PC-9 (cell line): ENCODE data around the gene FNDC4. TPM values are rescaled to one million over a fixed set of nuclear protein-coding genes. Genes with fewer than 3 reads are reported as not detected.

Experiments
- BruUV-seq: library from RNA; stranded (reverse); fragments of 400-500 nt; replicated peaks from 2 replicates; lab custom pipeline; 2021; lab: Mats Ljungman, UMichigan
- CTCF ChIA-PET: fragments of 300-600 bp; sonication (Branson Sonifier 250); formaldehyde crosslinking; loops from one replicate; lab custom pipeline; 2022; ENCODE audit warnings: antibody characterized with exemption; lab: Charles Lee
- POLR2A ChIA-PET: fragments of 300-600 bp; sonication (Branson Sonifier 250); formaldehyde crosslinking; loops from one replicate; lab custom pipeline; 2022; ENCODE audit warnings: antibody characterized with exemption; ENCODE audit not compliant: unreplicated experiment; lab: Charles Lee
- DNase-seq, 2 experiments: peaks; one replicate each; pipeline versions ENCODE4 v3.0.0 to v3.0.0-alpha.2; 2015 to 2022; ENCODE audit warnings: mixed read lengths in 1 of 2
- H2AFZ ChIP-seq: fragments of 200-600 bp; sonication (generic); 2 replicates; pipeline ENCODE4 v1.8.1; 2017; ENCODE audit warnings: antibody characterized with exemption
- H3F3A ChIP-seq: fragments of 200-600 bp; sonication (generic); 2 replicates; pipeline ENCODE4 v1.8.1; 2017; ENCODE audit warnings: antibody characterized with exemption, mild to moderate bottlenecking, low read depth; ENCODE audit not compliant: insufficient read depth
- H3K27ac ChIP-seq: fragments of 200-600 bp; sonication (generic); 2 replicates; pipeline ENCODE4 v1.6.1; 2016; ENCODE audit warnings: mixed run types
- H3K27me3 ChIP-seq: fragments of 200-600 bp; sonication (generic); 2 replicates; pipeline ENCODE4 v1.6.1; 2016; ENCODE audit warnings: low read depth, mixed run types; ENCODE audit not compliant: insufficient read depth
- H3K36me3 ChIP-seq: fragments of 200-600 bp; sonication (generic); 2 replicates; pipeline ENCODE4 v1.6.1; 2016; ENCODE audit warnings: low read depth, mixed run types
- H3K4me1 ChIP-seq: fragments of 200-600 bp; sonication (generic); replicated peaks from 2 replicates; pipeline ENCODE4 v1.6.1; 2016; ENCODE audit warnings: mixed run types; ENCODE audit not compliant: insufficient read depth
- H3K4me2 ChIP-seq: fragments of 200-600 bp; sonication (generic); 2 replicates; pipeline ENCODE4 v1.6.1; 2017; ENCODE audit warnings: mixed run types
- H3K4me3 ChIP-seq: fragments of 200-600 bp; sonication (generic); 2 replicates; pipeline ENCODE4 v1.6.1; 2016; ENCODE audit warnings: mixed run types
- H3K79me2 ChIP-seq: fragments of 200-600 bp; sonication (generic); 2 replicates; pipeline ENCODE4 v1.6.1; 2017; ENCODE audit warnings: low read depth, mixed run types
- H3K9me2 ChIP-seq: fragments of 200-600 bp; sonication (generic); 2 replicates; pipeline ENCODE4 v1.8.1; 2017; ENCODE audit warnings: mild to moderate bottlenecking; ENCODE audit not compliant: insufficient read depth
- H3K9me3 ChIP-seq: fragments of 200-600 bp; sonication (generic); 2 replicates; pipeline ENCODE4 v1.8.1; 2016; ENCODE audit warnings: low read depth; ENCODE audit not compliant: insufficient read depth
- H4K20me1 ChIP-seq: fragments of 200-600 bp; sonication (generic); 2 replicates; pipeline ENCODE4 v1.8.1; 2017; ENCODE audit not compliant: insufficient read depth
- CTCF ChIP-seq: fragments of 200-600 bp; sonication (generic); conservative IDR thresholded peaks from 2 replicates; pipeline ENCODE4 v1.6.1; 2017; ENCODE audit warnings: mixed run types, antibody characterized with exemption, mild to moderate bottlenecking, moderate library complexity
- EZH2 ChIP-seq: fragments of 200-600 bp; sonication (generic); IDR thresholded peaks from 2 replicates; pipeline ENCODE4 v1.8.0; 2017; ENCODE audit warnings: antibody characterized with exemption, low read depth
- intact Hi-C: fragments of 100-400 bp; cut with micrococcal nuclease; formaldehyde crosslinking; loops from one replicate; pipeline ENCODE4 v1.10.0; 2022; ENCODE audit not compliant: unreplicated experiment
- total RNA-seq: library from RNA; stranded (reverse); gene quantifications from 2 replicates; pipeline ENCODE4 v1.2.3, GENCODE V29; 2021

FNDC4 gene
- total RNA-seq, 1 experiment from 2014 or later: 5.3 TPM

- CTCF ChIA-PET: no interaction called here
- no peak for TF ChIP-seq CTCF
- no peak for TF ChIP-seq EZH2
- no peaks in the 10 kb centered on the region for H3K9me2 ChIP-seq
Measured at GRCh38 chr2:27498975-27499374, 4.0 kb upstream of the FNDC4 start.

GRCh38 chr2:27497288-27497627, 2.3 kb upstream of the FNDC4 start:
- no TSS peak for BruUV-seq
- Histone ChIP-seq H3K4me2 (peak overlapping the region; percentile 22), H3K79me2 (no peaks in the 10 kb centered on the region), H3K9me2 (no peaks in the 10 kb centered on the region), H3K4me1 (peaks cover 25% of the 10 kb centered on the region), H3K27ac (peak overlapping the region; percentile 40; the same call in 1 of the 2 replicates), H2AFZ (no peak overlapping the region), H3F3A (peaks cover 8% of the 10 kb centered on the region; the same call in 1 of the 2 replicates), H4K20me1 (no peaks in the 10 kb centered on the region), H3K36me3 (no peaks in the 10 kb centered on the region), H3K4me3 (no peak overlapping the region), H3K27me3 (peaks cover 7% of the 10 kb centered on the region; the same call in 1 of the 2 replicates), H3K9me3 (no peaks in the 10 kb centered on the region)
- CTCF ChIA-PET: no interaction called here
- no peak for DNase-seq
- TF ChIP-seq CTCF (no peak), EZH2 (no peak)
- POLR2A ChIA-PET: no interaction called here
- intact Hi-C loops: no loop called here

More at GRCh38 chr2:27498975-27499374, 4.0 kb upstream of the FNDC4 start:
- H3K4me2 ChIP-seq: no peak overlapping the region
- peaks cover 8% of the 10 kb centered on the region; the same call in 1 of the 2 replicates for H3F3A ChIP-seq
- H3K79me2 ChIP-seq: no peaks in the 10 kb centered on the region
- no peaks in the 10 kb centered on the region for H3K36me3 ChIP-seq
- H3K27me3 ChIP-seq: peaks cover 7% of the 10 kb centered on the region; the same call in 1 of the 2 replicates
- no TSS peak for BruUV-seq
- POLR2A ChIA-PET: no interaction called here
- no peak overlapping the region for H3K27ac ChIP-seq
- H3K4me3 ChIP-seq: no peak overlapping the region
- H2AFZ ChIP-seq: no peak overlapping the region
- no peaks in the 10 kb centered on the region for H4K20me1 ChIP-seq
- no peaks in the 10 kb centered on the region for H3K9me3 ChIP-seq
- no peak for DNase-seq
- intact Hi-C loops: no loop called here
- H3K4me1 ChIP-seq: peaks cover 25% of the 10 kb centered on the region

- CTCF ChIA-PET: no interaction called here
- TSS peak; percentile 40 for BruUV-seq
- H3K27ac ChIP-seq: peak within 1 kb of the TSS; percentile 40; the same call in 1 of the 2 replicates
- no peaks in the 10 kb centered on the region for H3K9me2 ChIP-seq
- no peak within 1 kb of the TSS; the same call in 1 of the 2 replicates for H3K4me3 ChIP-seq
- TF ChIP-seq EZH2: no peak
- no peak for TF ChIP-seq CTCF
- peak; percentile 36 to 54 for DNase-seq
- H3K79me2 ChIP-seq: no peaks in the 10 kb centered on the region
- H2AFZ ChIP-seq: peak within 1 kb of the TSS; percentile 46
- intact Hi-C loops: no loop called here
- peak within 1 kb of the TSS; percentile 86 for H3K4me2 ChIP-seq
- no peaks in the 10 kb centered on the region for H3K36me3 ChIP-seq
- peaks cover 25% of the 10 kb centered on the region for H3K4me1 ChIP-seq
- H3K9me3 ChIP-seq: no peaks in the 10 kb centered on the region
- H3F3A ChIP-seq: peaks cover 8% of the 10 kb centered on the region; the same call in 1 of the 2 replicates
- POLR2A ChIA-PET: no interaction called here
- no peaks in the 10 kb centered on the region for H4K20me1 ChIP-seq
- peaks cover 7% of the 10 kb centered on the region; the same call in 1 of the 2 replicates for H3K27me3 ChIP-seq
Measured at GRCh38 chr2:27496357-27497287, 1.6 kb upstream of the FNDC4 start, which contains the start of gene GCKR. Gene GCKR (plus strand): TSS chr2:27496839. CDS start chr2:27496905, 66 bp downstream.
